Progenitor cell of endocrine pancreas (in vitro differentiated cells): ENCODE results near the gene DDX54. TPM values are rescaled to one million over a fixed set of nuclear protein-coding genes. Genes with fewer than 3 reads are reported as not detected.

ENCODE experiments used
- DNase-seq: peaks from one replicate; pipeline ENCODE4 v3.0.0; 2021; ENCODE audit warnings: low spot score; ENCODE audit not compliant: unreplicated experiment
- H3K27ac Mint-ChIP-seq: 2 replicates; pipeline ENCODE4 v1.8.0; 2021; ENCODE audit warnings: mild to moderate bottlenecking, moderate library complexity, mixed read lengths
- H3K27me3 Mint-ChIP-seq: 2 replicates; pipeline ENCODE4 v1.8.0; 2021; ENCODE audit warnings: mixed read lengths
- H3K36me3 Mint-ChIP-seq: 2 replicates; pipeline ENCODE4 v1.8.0; 2022; ENCODE audit warnings: mixed read lengths; ENCODE audit not compliant: insufficient read depth
- H3K4me1 Mint-ChIP-seq: 2 replicates; pipeline ENCODE4 v1.8.0; 2021; ENCODE audit warnings: low read depth, mixed read lengths
- H3K4me3 Mint-ChIP-seq: 2 replicates; pipeline ENCODE4 v1.8.0; 2021; ENCODE audit warnings: low read depth, mild to moderate bottlenecking, moderate library complexity, mixed read lengths
- H3K9me3 Mint-ChIP-seq: 2 replicates; pipeline ENCODE4 v1.8.0; 2021; ENCODE audit warnings: low read depth, mixed read lengths
- total RNA-seq: library from RNA; stranded (reverse); gene quantifications from 2 replicates; pipeline ENCODE4 v1.2.1, GENCODE V29; 2021
- TF ChIP-seq, protein P1 (sequence below): fragments of 200-600 bp; sonication (generic); IDR thresholded peaks from one replicate; pipeline ENCODE4 v1.5.0; 2021; ENCODE audit warnings: antibody characterized with exemption, mild to moderate bottlenecking; ENCODE audit not compliant: unreplicated experiment

DDX54 gene
- total RNA-seq, 1 donor from 2014 or later = 61.5 TPM

DNA sequence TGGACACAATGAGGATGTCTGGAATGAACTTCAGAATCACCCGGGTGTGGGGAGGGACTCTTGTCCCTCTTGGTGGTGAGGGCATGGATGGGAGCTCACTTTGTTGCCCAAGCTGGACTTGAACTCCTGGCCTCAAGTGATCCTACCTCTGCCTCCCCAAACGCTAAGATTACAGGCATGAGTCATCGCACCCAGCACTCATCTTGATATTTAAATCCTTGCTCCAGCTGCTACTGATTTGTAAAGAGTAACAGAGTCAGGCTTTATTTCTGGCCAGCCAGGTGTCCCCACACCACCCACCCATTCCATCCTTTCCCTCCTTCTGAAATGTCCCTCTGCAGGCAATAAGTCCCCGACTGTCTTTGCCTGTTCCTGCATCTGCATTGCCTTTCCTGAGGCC lies 4.9 kb downstream of the DDX54 start:
- TF ChIP-seq, protein P1, sequence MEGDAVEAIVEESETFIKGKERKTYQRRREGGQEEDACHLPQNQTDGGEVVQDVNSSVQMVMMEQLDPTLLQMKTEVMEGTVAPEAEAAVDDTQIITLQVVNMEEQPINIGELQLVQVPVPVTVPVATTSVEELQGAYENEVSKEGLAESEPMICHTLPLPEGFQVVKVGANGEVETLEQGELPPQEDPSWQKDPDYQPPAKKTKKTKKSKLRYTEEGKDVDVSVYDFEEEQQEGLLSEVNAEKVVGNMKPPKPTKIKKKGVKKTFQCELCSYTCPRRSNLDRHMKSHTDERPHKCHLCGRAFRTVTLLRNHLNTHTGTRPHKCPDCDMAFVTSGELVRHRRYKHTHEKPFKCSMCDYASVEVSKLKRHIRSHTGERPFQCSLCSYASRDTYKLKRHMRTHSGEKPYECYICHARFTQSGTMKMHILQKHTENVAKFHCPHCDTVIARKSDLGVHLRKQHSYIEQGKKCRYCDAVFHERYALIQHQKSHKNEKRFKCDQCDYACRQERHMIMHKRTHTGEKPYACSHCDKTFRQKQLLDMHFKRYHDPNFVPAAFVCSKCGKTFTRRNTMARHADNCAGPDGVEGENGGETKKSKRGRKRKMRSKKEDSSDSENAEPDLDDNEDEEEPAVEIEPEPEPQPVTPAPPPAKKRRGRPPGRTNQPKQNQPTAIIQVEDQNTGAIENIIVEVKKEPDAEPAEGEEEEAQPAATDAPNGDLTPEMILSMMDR = no peak
- Mint-ChIP-seq H3K4me1 (peaks cover 2% of the 10 kb centered on the region), H3K27ac (no peak overlapping the region), H3K9me3 (peaks cover 3% of the 10 kb centered on the region), H3K4me3 (no peak overlapping the region), H3K27me3 (no peaks in the 10 kb centered on the region), H3K36me3 (peaks cover 36% of the 10 kb centered on the region)
- no peak for DNase-seq

DNA sequence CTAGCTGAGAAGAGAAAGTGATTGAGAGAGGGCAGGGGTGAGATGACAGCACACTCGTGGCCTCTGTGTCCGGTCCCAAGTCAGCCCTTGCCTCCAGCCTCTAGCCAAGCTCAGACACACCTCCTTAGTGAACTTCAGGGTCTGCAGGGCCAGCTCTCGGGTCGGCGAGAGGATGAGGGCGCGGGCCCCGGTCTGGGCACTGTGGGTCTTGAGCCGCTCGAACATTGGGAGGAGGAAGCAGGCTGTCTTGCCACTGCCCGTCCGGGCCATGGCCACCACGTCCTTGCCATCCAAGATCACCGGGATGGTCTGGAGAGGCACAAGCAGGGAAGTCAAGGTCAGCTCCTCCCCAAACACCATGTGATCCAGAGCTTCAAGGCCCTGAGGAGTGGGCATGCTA lies 6.3 kb downstream of the DDX54 start:
- no peak for DNase-seq
- H3K4me1 Mint-ChIP-seq = no peaks in the 10 kb centered on the region
- no peak overlapping the region for H3K27ac Mint-ChIP-seq
- TF ChIP-seq, protein P1 = no peak
- H3K9me3 Mint-ChIP-seq = peaks cover 3% of the 10 kb centered on the region
- no peaks in the 10 kb centered on the region for H3K27me3 Mint-ChIP-seq
- H3K4me3 Mint-ChIP-seq = no peak overlapping the region
- H3K36me3 Mint-ChIP-seq = peaks cover 40% of the 10 kb centered on the region

DNA sequence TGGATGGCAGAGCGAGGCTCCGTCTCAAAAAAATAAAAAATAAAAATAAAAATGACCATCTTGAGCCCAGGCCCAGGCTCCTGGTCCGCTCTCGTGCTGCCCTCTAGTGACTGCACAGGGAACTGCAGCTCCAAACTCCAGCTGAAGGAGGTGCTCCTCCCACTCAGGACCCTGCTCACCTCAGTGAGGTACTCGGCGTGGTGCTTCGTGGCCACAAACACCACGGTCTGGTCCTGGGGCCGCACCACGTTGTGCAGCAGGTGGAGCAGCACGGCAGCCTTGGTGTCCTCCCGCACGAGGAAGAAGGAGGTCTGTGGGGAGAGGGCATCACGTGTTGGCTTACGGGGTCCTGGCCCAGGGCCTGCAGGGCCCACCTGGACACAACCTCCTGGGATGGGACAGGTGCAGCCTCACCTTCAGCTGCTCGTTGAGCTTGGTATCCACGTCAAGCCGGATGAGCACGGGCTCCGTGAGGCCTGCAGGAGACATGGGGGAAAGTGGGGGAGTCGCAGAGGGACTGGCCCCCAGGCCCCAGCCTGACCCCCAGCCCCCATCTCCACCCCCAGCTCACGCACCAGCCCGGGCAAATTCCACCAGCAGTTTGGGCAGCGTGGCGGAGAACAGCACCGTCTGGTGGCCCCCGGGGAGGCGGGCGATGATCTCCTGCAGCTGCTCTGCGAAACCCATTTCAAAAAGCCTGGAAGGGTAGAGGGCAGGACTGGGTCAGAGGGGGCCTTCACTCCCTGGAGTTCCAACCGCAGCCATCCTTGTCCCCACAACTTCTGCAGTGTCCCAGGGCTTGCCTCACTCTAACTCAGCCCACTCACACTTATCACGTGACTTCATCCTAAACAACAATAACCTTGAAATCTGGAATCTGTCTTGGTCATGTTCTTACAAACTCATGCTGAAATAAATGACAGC lies 10.6 kb downstream of the DDX54 start:
- no peak overlapping the region for H3K27ac Mint-ChIP-seq
- H3K4me1 Mint-ChIP-seq = no peaks in the 10 kb centered on the region
- peaks cover 48% of the 10 kb centered on the region for H3K36me3 Mint-ChIP-seq
- DNase-seq = peak; percentile 73
- H3K27me3 Mint-ChIP-seq = no peaks in the 10 kb centered on the region
- TF ChIP-seq, protein P1 = peak; percentile 98
- H3K9me3 Mint-ChIP-seq = peaks cover 3% of the 10 kb centered on the region
- H3K4me3 Mint-ChIP-seq = no peak overlapping the region

DNA sequence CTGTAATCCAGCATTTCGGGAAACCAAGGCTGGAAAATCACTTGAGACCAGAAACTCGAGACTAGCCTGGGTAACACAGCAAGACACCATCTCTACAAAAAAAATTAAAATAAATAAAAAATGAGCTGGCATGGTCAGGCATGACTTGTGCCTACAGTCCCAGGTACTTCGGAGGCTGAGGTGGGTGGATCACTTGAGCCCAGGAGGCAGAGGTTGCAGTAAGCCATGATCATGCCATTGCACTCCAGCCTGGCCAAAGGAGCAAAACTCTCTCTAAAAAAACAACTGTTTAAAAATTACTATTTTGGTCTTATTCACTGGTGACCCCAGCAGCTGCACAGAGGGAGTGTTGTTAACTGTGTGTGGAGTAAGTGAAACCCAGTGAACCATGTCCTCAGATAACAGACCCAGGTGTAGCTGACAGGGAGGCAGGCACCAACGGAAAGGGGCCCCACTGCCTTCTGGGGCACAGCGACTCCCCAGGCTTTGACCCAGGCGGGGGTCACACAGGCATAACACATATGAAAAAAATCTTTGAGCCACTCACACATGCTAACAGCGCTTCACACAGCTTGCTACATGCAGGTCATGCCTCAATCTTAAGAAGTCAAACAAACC lies 12.1 kb downstream of the DDX54 start:
- Mint-ChIP-seq H3K4me1 (no peaks in the 10 kb centered on the region), H3K9me3 (peaks cover 3% of the 10 kb centered on the region), H3K36me3 (peaks cover 38% of the 10 kb centered on the region), H3K27me3 (no peaks in the 10 kb centered on the region), H3K27ac (no peak overlapping the region), H3K4me3 (no peak overlapping the region)
- TF ChIP-seq, protein P1 = no peak
- no peak for DNase-seq

DNA sequence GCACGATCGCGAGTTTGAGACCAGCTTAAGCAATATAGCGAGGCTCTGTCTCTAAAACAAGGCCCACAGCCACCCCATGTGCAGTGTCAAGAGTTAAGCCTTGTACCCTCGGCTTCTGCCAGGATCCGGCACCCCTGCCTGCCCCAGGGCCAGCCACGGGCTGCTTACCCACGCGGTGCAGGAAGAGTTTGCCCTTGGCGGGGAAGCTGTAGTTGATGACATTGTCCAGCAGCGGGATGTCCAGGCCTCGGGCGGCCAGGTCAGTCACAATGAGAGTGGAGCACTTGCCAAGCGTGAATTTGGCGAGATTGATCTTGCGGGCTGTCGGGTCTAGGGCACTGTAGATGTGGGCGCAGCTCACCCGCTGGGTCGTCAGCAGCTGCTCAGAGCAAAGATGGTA lies 13.1 kb downstream of the DDX54 start:
- H3K4me3 Mint-ChIP-seq = no peak overlapping the region
- TF ChIP-seq, protein P1 = no peak
- H3K36me3 Mint-ChIP-seq = peaks cover 30% of the 10 kb centered on the region
- no peaks in the 10 kb centered on the region for H3K4me1 Mint-ChIP-seq
- H3K9me3 Mint-ChIP-seq = no peaks in the 10 kb centered on the region
- no peaks in the 10 kb centered on the region for H3K27me3 Mint-ChIP-seq
- DNase-seq = no peak
- H3K27ac Mint-ChIP-seq = no peak overlapping the region
